HT1080 (cell line): ENCODE data around the gene NME5. TPM values are rescaled to one million over a fixed set of nuclear protein-coding genes. Genes with fewer than 3 reads are reported as not detected.
"Not testable (repeated sequence)": the region's sequence is repeated elsewhere in the genome, so short reads cannot be mapped to it uniquely, and the experiment has no call there.

Experiments
- DNase-seq: peaks from one replicate; pipeline ENCODE4 v3.0.0-alpha.2; 2015; ENCODE audit warnings: low read depth
- small RNA-seq: library from RNA; depleted of rRNA; stranded (forward); fragments of <200 nt; gene quantifications from one replicate; pipeline ENCODE3, GENCODE V24; 2014
- total RNA-seq: library from RNA; depleted of rRNA; stranded (reverse); fragments of >200 nt; shearing (Covaris generic); gene quantifications from 2 replicates; pipeline ENCODE4 v1.2.3, GENCODE V29; 2014; rRNA removed

NME5 gene
- total RNA-seq, 1 experiment from 2014 or later = not detected

DNA sequence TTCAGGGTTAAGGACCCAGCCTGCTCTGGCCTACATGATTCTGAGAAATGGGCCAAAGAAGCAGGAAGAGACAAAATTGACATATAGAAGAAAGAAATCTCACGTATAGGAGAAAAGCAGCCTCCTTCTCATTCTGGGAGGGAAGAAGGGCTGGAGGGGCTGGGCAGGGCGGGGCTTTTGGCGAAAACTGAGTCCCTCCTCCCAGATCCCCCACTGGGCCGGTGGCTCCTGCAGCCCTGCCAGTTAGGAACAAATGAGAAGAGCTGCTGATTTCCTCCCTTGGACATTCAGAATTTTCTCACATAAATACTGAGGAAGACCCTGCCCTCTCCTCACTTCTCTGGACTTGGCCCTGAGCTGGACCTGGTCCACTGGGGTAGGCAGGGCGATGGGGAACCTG lies 55.5 kb downstream of the NME5 start, which contains the start of gene WNT8A:
Gene WNT8A, plus strand, starts transcription at position 332 of the 400 bp plus-strand sequence. CDS start 95 bp downstream, outside the sequence.
- DNase-seq = no peak

- DNase-seq = no peak
Observed at GRCh38 chr5:138082033-138082432, 57.2 kb downstream of the NME5 start.

- DNase-seq = no peak
Observed at GRCh38 chr5:138078006-138078643, 61.1 kb downstream of the NME5 start.

DNA sequence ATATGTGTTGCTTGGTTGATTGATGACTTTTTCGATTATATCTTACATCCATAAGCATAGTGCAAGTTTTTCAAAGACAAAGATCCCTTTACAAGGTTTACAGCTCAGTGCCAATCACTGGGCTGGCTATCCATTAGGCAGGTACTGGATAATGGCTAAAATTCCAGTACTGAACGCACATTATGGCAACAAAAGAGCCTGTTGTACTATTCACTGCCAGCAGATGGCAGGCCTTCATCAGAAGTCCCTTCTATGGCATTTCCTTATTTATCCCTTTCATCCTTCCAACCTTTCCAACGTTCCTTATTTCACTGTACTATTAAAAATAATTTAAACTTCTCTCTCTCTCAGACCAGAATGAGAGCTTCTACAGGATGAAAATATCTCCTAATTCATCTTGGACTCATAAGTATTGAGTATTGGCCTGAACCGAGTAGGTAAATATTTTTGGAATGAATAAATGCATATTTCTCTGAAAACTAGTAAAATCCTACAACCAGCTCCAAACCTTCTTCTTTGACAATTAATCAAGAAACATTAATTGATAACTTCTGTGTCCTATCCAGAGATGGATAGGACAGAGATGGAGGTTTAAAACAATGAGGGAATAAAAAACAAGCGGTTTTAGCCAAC lies 62.0 kb downstream of the NME5 start:
- DNase-seq = peak; percentile 64

DNA sequence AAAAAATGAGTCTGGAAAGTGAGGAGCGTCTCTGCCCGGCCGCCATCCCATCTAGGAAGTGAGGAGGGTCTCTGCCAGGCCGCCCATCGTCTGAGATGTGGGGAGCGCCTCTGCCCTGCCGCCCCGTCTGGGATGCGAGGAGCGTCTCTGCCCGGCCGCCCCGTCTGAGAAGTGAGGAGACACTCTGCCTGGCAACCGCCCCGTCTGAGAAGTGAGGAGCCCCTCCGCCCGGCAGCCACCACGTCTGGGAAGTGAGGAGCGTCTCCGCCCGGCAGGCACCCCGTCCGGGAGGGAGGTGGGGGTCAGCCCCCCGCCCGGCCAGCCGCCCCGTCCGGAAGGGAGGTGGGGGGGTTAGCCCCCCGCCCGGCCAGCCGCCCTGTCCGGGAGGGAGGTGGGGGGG lies 69.2 kb downstream of the NME5 start:
- not testable (repeated sequence) for DNase-seq

DNA sequence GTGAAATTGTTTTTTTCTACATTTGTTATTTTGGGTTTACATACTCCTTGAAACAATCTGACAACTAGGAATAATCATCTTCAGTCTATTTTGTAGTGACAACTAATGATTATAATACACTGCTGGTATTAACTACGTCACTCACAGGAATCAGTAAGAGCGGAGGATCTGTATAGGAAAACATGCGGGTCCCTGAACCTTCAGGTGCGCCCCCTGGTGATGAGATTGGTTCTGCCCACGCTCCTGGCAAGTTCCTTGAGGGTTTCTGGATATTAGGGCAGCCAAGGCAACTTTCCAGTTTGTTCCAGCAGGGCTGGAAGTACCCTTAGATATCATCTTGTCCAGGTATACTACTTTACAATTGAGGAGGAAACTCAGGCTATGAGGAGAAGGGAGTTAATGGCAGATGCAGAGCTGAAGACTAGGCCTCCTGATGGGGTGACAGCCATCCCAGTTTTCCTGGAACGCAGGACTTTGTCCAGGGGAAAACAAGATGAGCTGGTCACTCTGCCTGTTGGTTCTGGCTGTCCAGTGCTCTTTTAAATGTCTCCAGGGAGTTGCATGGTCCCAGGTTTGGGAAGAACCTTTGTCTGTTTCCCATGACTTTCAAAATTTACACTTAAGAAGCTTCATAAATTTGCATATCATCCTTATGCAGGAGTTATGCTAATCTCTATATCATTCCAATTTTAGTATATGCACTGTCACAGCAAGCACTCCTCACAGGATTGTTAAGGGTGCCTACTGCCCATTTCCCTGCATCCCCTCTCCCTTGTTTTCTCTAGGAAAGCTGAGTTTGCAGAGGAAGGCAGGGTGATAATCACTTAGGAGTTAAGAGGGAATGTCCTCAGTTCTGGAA lies 70.3 kb downstream of the NME5 start:
- DNase-seq = peak; percentile 63

- DNase-seq = no peak
Observed at GRCh38 chr5:138067945-138068344, 71.3 kb downstream of the NME5 start.

Small RNA genes within 50 kb of the gene (small RNA-seq; reads per million reads assigned to genes)
- gene RNU6-1148P = not detected
- 0.18 reads per million for gene RNU6-460P
- gene RNU6-888P = not detected

Other genes starting within 250 kb of the NME5 start
- not detected in 2 replicates for gene PKD2L2, start 250.0 kb downstream of the NME5 start, total RNA-seq
- 6.1 and 10.4 TPM in 2 replicates for gene FAM13B, start 106.3 kb downstream of the NME5 start, total RNA-seq
- gene WNT8A, start 55.4 kb downstream of the NME5 start, total RNA-seq = not detected in 2 replicates
- 48.9 and 59.1 TPM in 2 replicates for gene BRD8, start 39.2 kb upstream of the NME5 start, total RNA-seq
- 99.6 and 107 TPM in 2 replicates for gene KIF20A, start 39.7 kb upstream of the NME5 start, total RNA-seq
- gene CDC23, start 73.9 kb upstream of the NME5 start, total RNA-seq = 55.0 and 56.1 TPM in 2 replicates
- gene GFRA3, start 135.2 kb upstream of the NME5 start, total RNA-seq = not detected in 2 replicates
- gene CDC25C, start 192.4 kb upstream of the NME5 start, total RNA-seq = 14.0 and 15.5 TPM in 2 replicates
- 52.9 and 58.0 TPM in 2 replicates for gene FAM53C, start 198.8 kb upstream of the NME5 start, total RNA-seq
- 37.4 and 39.7 TPM in 2 replicates for gene KDM3B, start 213.3 kb upstream of the NME5 start, total RNA-seq